ENCODE data around the gene HK3. TPM values are rescaled to one million over a fixed set of nuclear protein-coding genes. Genes with fewer than 3 reads are reported as not detected.

Gene HK3
- total and polyA plus RNA-seq, 12 donors: 0.44 to 102 (median 15.2) TPM

GRCh38 chr5:176881816-176882566 is 17.2 kb downstream of the HK3 start:
- no peak for DNase-seq

GRCh38 chr5:176881021-176881749 is 18.0 kb downstream of the HK3 start:
- no peaks in the 10 kb centered on the region for H3K9me3 ChIP-seq (replicated peaks in 1 of 3)
- intact Hi-C loops (cut with DNase I): no loop called here
- no peaks in the 10 kb centered on the region for H3K36me3 ChIP-seq (replicated peaks in 1 of 2)
- no peak overlapping the region for H3K27ac ChIP-seq
- H3K4me1 ChIP-seq (replicated peaks in 1 of 2): no peaks in the 10 kb centered on the region
- no peak overlapping the region for H3K4me3 ChIP-seq
- no peak for DNase-seq
- TF ChIP-seq POLR2A (IDR thresholded peaks at IDR 0.05) (no peak), CTCF (IDR thresholded peaks at IDR 0.05) (no peak)
- H3K27me3 ChIP-seq: peaks cover 4% of the 10 kb centered on the region
- 85 to 95% (median 92%) methylated on average over 11 to 28 of the region's 28 CpGs for WGBS, 4 donors

More at GRCh38 chr5:176881816-176882566, 17.2 kb downstream of the HK3 start:
- no peak overlapping the region for H3K4me3 ChIP-seq
- H3K4me1 ChIP-seq (replicated peaks in 1 of 2): no peaks in the 10 kb centered on the region
- WGBS, 4 donors: 86 to 93% (median 87%) methylated on average over 20 to 25 of the region's 25 CpGs
- TF ChIP-seq CTCF (IDR thresholded peaks at IDR 0.05) (no peak), POLR2A (IDR thresholded peaks at IDR 0.05) (no peak)
- H3K27me3 ChIP-seq: peaks cover 4% of the 10 kb centered on the region
- H3K9me3 ChIP-seq (replicated peaks in 1 of 3): no peaks in the 10 kb centered on the region
- no peaks in the 10 kb centered on the region for H3K36me3 ChIP-seq (replicated peaks in 1 of 2)
- intact Hi-C loops (cut with DNase I): no loop called here
- no peak overlapping the region for H3K27ac ChIP-seq

- WGBS, 4 donors: 84 to 87% (median 85%) methylated on average over 13 to 26 of the region's 26 CpGs
Observed at GRCh38 chr5:176880366-176881020, 18.7 kb downstream of the HK3 start.

More at GRCh38 chr5:176880366-176881020, 18.7 kb downstream of the HK3 start:
- no peaks in the 10 kb centered on the region for H3K4me1 ChIP-seq (replicated peaks in 1 of 2)
- no peaks in the 10 kb centered on the region for H3K36me3 ChIP-seq (replicated peaks in 1 of 2)
- H3K9me3 ChIP-seq (replicated peaks in 1 of 3): no peaks in the 10 kb centered on the region
- TF ChIP-seq POLR2A (IDR thresholded peaks at IDR 0.05) (no peak), CTCF (IDR thresholded peaks at IDR 0.05) (no peak)
- no peak for DNase-seq
- intact Hi-C loops (cut with DNase I): no loop called here
- H3K27ac ChIP-seq: no peak overlapping the region
- peaks cover 4% of the 10 kb centered on the region for H3K27me3 ChIP-seq
- H3K4me3 ChIP-seq: no peak overlapping the region
